ENCODE measurements around the gene CCDC63.
"Not testable (repeated sequence)": the region's sequence is repeated elsewhere in the genome, so short reads cannot be mapped to it uniquely, and the experiment has no call there.

CCDC63 gene

DNA sequence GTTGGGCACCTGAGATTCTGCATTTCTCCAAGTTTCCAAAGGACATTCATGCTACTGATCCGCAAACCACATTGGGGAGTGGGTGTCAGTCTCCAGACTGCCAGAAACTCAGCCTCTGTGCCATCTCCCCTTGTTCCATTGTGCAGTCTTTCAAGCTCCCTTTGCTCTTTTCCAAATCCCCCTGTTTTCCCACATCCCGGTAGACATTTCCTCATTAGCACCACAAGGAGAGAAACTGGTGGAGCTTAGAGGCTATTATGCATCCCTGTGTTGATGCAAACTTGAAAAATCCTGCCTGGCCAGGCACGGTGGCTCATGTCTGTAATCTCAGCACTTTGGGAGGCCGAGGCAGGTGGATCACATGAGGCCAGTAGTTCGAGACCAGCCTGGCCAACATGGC lies 10.7 kb downstream of the CCDC63 start:
- in situ Hi-C loops (cut with HindIII; ENCODE audit: low sequenced_read_pairs) = no loop called here
- no peak overlapping the region for H3K4me3 ChIP-seq (ENCODE audit: low read depth, low read length)
- no peak for DNase-seq (ENCODE audit: low read depth, low spot score)
- TF ChIP-seq, protein P1, sequence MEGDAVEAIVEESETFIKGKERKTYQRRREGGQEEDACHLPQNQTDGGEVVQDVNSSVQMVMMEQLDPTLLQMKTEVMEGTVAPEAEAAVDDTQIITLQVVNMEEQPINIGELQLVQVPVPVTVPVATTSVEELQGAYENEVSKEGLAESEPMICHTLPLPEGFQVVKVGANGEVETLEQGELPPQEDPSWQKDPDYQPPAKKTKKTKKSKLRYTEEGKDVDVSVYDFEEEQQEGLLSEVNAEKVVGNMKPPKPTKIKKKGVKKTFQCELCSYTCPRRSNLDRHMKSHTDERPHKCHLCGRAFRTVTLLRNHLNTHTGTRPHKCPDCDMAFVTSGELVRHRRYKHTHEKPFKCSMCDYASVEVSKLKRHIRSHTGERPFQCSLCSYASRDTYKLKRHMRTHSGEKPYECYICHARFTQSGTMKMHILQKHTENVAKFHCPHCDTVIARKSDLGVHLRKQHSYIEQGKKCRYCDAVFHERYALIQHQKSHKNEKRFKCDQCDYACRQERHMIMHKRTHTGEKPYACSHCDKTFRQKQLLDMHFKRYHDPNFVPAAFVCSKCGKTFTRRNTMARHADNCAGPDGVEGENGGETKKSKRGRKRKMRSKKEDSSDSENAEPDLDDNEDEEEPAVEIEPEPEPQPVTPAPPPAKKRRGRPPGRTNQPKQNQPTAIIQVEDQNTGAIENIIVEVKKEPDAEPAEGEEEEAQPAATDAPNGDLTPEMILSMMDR (IDR thresholded peaks at IDR 0.05; ENCODE audit: low read depth, low read length) = no peak

DNA sequence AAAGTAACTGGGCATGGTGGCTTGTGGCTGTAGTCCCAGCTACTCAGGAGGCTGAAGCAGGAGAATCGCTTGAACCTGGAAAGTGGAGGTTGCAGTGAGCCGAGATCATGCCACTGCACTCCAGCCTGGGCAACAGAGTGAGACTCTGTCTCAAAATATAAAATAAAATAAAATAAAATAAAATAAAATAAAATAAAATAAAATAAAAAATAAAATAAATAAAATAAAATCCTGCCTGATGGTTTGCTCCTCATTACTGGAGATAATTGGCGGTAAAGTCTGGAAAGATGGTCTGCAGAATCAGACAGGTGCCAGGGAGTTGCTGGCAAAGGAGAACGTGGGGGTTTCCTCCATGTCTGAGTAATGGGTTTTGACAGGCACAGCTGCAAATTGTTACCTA lies 11.2 kb downstream of the CCDC63 start:
- in situ Hi-C loops (cut with HindIII; ENCODE audit: low sequenced_read_pairs); DNase-seq (ENCODE audit: low read depth, low spot score); H3K4me3 ChIP-seq (ENCODE audit: low read depth, low read length): not testable (repeated sequence)

DNA sequence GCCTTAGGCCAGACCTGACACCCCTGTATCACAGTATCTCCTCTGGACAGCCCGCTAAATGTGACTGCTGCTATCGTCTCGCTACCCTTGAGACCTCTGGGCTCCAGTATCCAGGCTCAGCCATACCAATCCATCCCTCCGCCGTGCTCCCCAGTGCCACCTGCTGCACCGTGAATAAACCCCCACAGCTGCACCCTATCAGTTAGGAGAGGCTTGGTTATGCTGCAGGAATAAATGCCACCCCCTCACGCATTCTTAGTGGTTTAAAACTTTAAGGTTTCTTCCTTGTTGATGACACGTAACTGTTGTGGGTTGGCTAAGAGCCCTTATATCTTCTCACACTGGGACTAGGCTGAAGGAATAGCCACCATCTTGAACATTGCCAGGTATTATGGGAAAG lies 12.1 kb downstream of the CCDC63 start:
- H3K4me3 ChIP-seq (ENCODE audit: low read depth, low read length) = no peak overlapping the region
- in situ Hi-C loops (cut with HindIII; ENCODE audit: low sequenced_read_pairs) = no loop called here
- TF ChIP-seq, protein P1 (IDR thresholded peaks at IDR 0.05; ENCODE audit: low read depth, low read length) = no peak
- DNase-seq (ENCODE audit: low read depth, low spot score) = no peak

GRCh38 chr12:110860833-110861296 lies 14.1 kb downstream of the CCDC63 start:
- TF ChIP-seq, protein P1 (IDR thresholded peaks at IDR 0.05; ENCODE audit: low read depth, low read length) = no peak
- in situ Hi-C loops (cut with HindIII; ENCODE audit: low sequenced_read_pairs) = no loop called here
- no peak overlapping the region for H3K4me3 ChIP-seq (ENCODE audit: low read depth, low read length)
- DNase-seq (ENCODE audit: low read depth, low spot score) = no peak

GRCh38 chr12:110861729-110862128 lies 14.9 kb downstream of the CCDC63 start:
- TF ChIP-seq, protein P1 (IDR thresholded peaks at IDR 0.05; ENCODE audit: low read depth, low read length) = no peak
- no peak overlapping the region for H3K4me3 ChIP-seq (ENCODE audit: low read depth, low read length)
- DNase-seq (ENCODE audit: low read depth, low spot score) = no peak
- in situ Hi-C loops (cut with HindIII; ENCODE audit: low sequenced_read_pairs) = no loop called here

DNA sequence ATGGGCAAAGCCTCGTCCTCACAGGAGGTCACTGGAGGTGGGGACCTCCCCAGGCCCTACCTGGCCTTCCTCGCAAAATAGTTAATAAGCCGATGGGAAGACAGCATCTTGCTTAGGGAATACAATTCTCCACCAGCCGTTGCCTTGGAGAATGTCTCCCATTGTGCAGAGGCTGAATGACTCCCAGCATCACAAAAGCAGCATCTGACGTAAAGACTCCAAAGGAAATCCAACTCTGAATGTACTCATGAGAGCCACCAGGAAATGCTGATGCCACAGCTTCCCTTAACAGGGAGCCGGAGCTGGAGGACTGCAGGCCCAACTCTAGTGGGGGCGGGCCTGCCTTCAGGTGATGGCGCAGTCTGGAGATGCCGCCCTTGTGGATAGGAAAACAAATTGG lies 15.5 kb downstream of the CCDC63 start:
- TF ChIP-seq, protein P1 (IDR thresholded peaks at IDR 0.05; ENCODE audit: low read depth, low read length) = no peak
- no peak for DNase-seq (ENCODE audit: low read depth, low spot score)
- no peak overlapping the region for H3K4me3 ChIP-seq (ENCODE audit: low read depth, low read length)
- in situ Hi-C loops (cut with HindIII; ENCODE audit: low sequenced_read_pairs) = no loop called here

DNA sequence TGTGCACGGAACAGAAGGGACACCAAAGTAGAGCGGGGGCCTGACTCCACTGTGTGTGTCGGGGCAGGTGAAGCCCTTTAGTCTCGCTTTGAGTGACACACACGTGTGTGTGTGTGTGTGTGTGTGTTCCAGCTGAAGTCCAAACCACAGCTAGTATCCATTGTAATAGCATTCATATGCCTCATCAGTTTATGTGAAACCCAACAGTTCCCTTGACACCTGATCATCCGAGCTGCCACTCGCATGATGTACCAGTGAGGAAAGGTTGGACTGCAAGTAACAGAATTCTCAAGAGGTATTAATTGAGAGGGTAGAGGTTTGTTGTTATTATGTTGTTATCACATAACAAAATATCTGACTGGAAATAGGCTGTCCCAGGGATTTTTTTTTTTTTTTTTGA lies 16.4 kb downstream of the CCDC63 start:
- TF ChIP-seq, protein P1 (IDR thresholded peaks at IDR 0.05; ENCODE audit: low read depth, low read length) = no peak
- no peak for DNase-seq (ENCODE audit: low read depth, low spot score)
- no peak overlapping the region for H3K4me3 ChIP-seq (ENCODE audit: low read depth, low read length)
- in situ Hi-C loops (cut with HindIII; ENCODE audit: low sequenced_read_pairs) = no loop called here
